AG10803 (cell line): ENCODE data around the gene GNAI1.

Source experiments
- DNase-seq: peaks from one replicate; pipeline ENCODE4 v3.0.0; 2010; ENCODE audit warnings: low read depth
- H3K4me3 ChIP-seq: 2 replicates; pipeline ENCODE4 v1.5.1; 2011; ENCODE audit warnings: mild to moderate bottlenecking, low read length, control low read depth
- TF ChIP-seq, protein P1 (sequence below): conservative IDR thresholded peaks from 2 replicates; pipeline ENCODE4 v1.5.1; 2011; ENCODE audit warnings: mild to moderate bottlenecking, low read length, control low read depth, inconsistent platforms

The GNAI1 gene

GRCh38 chr7:80255656-80256055, 121.0 kb downstream of the GNAI1 start:
- no peak overlapping the region for H3K4me3 ChIP-seq
- TF ChIP-seq, protein P1, sequence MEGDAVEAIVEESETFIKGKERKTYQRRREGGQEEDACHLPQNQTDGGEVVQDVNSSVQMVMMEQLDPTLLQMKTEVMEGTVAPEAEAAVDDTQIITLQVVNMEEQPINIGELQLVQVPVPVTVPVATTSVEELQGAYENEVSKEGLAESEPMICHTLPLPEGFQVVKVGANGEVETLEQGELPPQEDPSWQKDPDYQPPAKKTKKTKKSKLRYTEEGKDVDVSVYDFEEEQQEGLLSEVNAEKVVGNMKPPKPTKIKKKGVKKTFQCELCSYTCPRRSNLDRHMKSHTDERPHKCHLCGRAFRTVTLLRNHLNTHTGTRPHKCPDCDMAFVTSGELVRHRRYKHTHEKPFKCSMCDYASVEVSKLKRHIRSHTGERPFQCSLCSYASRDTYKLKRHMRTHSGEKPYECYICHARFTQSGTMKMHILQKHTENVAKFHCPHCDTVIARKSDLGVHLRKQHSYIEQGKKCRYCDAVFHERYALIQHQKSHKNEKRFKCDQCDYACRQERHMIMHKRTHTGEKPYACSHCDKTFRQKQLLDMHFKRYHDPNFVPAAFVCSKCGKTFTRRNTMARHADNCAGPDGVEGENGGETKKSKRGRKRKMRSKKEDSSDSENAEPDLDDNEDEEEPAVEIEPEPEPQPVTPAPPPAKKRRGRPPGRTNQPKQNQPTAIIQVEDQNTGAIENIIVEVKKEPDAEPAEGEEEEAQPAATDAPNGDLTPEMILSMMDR: no peak
- no peak for DNase-seq

DNA sequence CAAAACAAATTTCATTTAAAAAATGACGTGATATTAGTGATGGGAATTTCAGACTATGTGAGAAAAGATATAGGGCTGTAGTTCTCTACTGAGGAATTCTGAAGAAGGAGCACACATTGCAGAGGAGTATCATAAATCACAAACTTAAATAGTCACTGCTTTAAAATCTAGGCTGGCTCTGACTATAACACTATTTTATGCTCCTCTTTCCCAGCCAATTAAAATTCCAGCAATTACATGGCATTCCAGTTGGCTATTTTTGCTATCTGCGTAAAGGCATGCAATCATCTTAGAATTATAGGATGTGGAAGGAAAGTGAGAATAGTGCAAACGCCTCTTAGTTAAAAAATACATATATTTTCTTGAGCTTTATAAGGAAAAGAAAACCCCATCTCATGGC, 123.1 kb downstream of the GNAI1 start:
- H3K4me3 ChIP-seq: no peak overlapping the region
- peak; percentile 44 for DNase-seq
- TF ChIP-seq, protein P1: no peak

DNA sequence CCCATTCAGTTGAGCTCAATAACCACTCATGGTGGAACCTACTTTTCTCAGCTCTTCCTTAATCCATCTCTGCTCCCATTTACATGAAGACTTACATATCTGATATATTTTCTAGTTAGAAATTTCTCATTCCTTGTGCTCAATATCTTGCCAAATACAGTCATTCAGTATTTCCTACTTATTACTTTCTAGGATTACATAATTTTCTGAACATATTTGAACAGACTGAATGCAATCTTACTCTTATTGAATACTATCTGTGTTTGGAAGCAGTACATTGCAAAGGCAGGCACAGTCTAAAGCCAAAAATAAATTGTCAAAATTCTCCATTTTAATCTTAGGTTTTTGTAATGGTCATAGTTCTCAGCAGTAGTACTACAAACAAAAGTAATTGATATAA, 126.0 kb downstream of the GNAI1 start:
- DNase-seq: no peak
- no peak overlapping the region for H3K4me3 ChIP-seq
- TF ChIP-seq, protein P1: no peak

DNA sequence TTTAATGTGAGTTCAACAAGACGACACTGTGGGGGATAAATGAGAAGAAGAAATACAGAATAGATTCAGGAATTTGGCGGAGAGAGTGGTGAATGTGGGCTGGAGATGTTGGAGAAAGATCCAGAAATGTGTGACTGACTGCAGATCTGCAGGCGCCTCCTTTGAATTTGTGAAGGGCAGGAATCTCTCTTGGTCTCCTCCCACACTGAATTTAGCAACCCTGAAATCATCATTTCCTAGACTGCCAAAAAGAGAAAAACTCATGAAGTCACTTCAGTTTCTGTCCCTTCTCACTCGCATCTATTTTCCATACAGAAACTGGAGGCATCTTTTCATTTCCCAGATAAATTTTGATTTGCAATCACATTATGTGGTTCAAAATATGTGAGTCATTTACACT, 128.7 kb downstream of the GNAI1 start:
- DNase-seq: peak; percentile 51
- peak overlapping the region; percentile 21 for H3K4me3 ChIP-seq
- TF ChIP-seq, protein P1: no peak

- TF ChIP-seq, protein P1: no peak
- DNase-seq: no peak
- H3K4me3 ChIP-seq: no peak overlapping the region
These were observed 129.2 kb downstream of the GNAI1 start for GRCh38 chr7:80263821-80264220.

DNA sequence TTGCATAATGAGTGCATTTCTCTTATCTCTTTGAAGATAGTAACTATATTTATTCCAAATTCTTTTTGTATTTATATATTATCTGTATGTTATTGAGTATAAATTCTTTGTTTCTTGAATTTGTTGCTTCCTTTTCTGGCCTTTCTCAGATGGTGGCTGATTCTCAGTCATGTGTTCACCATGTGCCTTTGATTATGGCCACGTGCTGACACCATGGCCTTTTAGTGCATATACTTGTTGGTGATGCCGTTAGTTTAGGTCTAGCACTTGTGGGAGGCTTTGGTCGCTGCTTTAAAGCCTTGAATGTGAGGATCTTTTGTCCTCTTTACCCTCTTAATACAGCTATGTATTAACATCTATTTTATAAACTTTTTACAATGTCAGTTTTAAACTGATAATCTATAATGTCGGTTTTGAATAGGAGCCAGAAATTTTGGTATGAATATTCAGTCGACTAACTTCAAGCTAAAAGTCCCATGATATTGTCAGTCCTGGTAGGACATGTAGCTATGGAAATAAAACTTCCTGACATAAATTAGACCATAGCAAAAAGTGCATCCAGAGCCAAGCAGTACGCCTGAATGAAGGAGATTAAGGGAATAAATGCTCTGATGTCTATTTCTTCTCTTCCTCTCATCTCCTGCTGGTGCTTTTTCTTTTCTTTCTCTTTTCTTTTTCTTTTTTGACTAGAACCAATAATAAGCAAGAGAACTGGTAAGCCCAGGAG, 130.3 kb downstream of the GNAI1 start:
- H3K4me3 ChIP-seq: no peak overlapping the region
- TF ChIP-seq, protein P1: no peak
- no peak for DNase-seq

- TF ChIP-seq, protein P1: no peak
- no peak for DNase-seq
- H3K4me3 ChIP-seq: no peak overlapping the region
These were observed 138.1 kb downstream of the GNAI1 start for GRCh38 chr7:80272560-80273239.
